Ovary (tissue), 9 donors: ENCODE data around the gene PSMD13. TPM values are rescaled to one million over a fixed set of nuclear protein-coding genes. Genes with fewer than 3 reads are reported as not detected.

Source experiments
- DNase-seq, 5 donors: peaks; one replicate each; pipeline ENCODE4 v3.0.0-alpha.2; 2019 to 2020
- H3K27ac ChIP-seq, 2 donors: fragments of 200-600 bp; one replicate each; pipeline versions ENCODE4 v1.5.1 to v1.8.0; 2019 to 2022
- H3K27me3 ChIP-seq: fragments of 200-600 bp; one replicate; pipeline ENCODE4 v1.8.0; 2022
- H3K36me3 ChIP-seq: fragments of 200-600 bp; sonication (generic); one replicate; pipeline ENCODE4 v1.5.1; 2019
- H3K4me1 ChIP-seq: one replicate; pipeline ENCODE4 v1.8.1; 2013; ENCODE audit warnings: mild to moderate bottlenecking, moderate library complexity; ENCODE audit not compliant: insufficient read depth
- H3K4me3 ChIP-seq: fragments of 200-600 bp; sonication (generic); one replicate; pipeline ENCODE4 v1.5.1; 2017
- H3K9me3 ChIP-seq, 2 donors: fragments of 200-600 bp in 1 of 2; sonication (generic) in 1 of 2; one replicate each; pipeline versions ENCODE4 v1.5.1 to v1.8.1; 2013 to 2019; ENCODE audit warnings: mild to moderate bottlenecking in 1 of 2, moderate library complexity in 1 of 2
- EP300 ChIP-seq: sonication (generic); formaldehyde crosslinking; IDR thresholded peaks from one replicate; pipeline ENCODE4 v1.6.1; 2017; ENCODE audit warnings: antibody characterized with exemption
- POLR2A ChIP-seq: fragments of 450-650 bp; IDR thresholded peaks from one replicate; pipeline ENCODE4 v1.6.1; 2017; ENCODE audit warnings: antibody characterized with exemption, mild to moderate bottlenecking, moderate library complexity
- WGBS, 3 donors: extraction: QIAGEN DNeasy Blood & Tissue Kit in 1 of 3; methylation state at CpG; one replicate each; pipeline versions ENCODE4 v1.1.5 to v1.1.7; 2013 to 2017; 5-methylcytosine and 5-hydroxymethylcytosine counted together
- intact Hi-C, 4 donors: fragments of 100-400 bp; cut with DNase I; formaldehyde crosslinking; loops; one replicate each; pipeline versions ENCODE4 v1.11.0 to v1.15.1; 2022 to 2023
- polyA plus RNA-seq, 2 donors: library from polyadenylated mRNA; stranded (reverse); fragments of 200-250 nt in 1 of 2; fragments of 350-450 nt in 1 of 2; fragmentation: Illumina TruSeq in 1 of 2; extraction: RNeasy Lipid Tissue Mini Kit (QIAGEN cat#74804) in 1 of 2; gene quantifications; one replicate each; pipeline ENCODE4 v1.2.3, GENCODE V29; 2013 to 2014
- total RNA-seq, 7 donors: library from RNA; depleted of rRNA in 2 of 7; stranded (reverse); fragments of >200 nt in 2 of 7; fragmentation: NEBNext Ultra II Directional in 3 of 7; extraction: Animal tissue kit (Norgen Biotek cat#: 25700) in 3 of 7; gene quantifications; one replicate each; pipeline versions ENCODE4 v1.1.0 to v1.2.4, GENCODE V29; 2016 to 2023
- TF ChIP-seq, protein P1 (sequence below), 3 donors: fragments of 450-650 bp in 2 of 3; fragments of 200-600 bp in 1 of 3; IDR thresholded peaks; one replicate each; pipeline versions ENCODE4 v1.5.1 to v1.8.0; 2016 to 2022; ENCODE audit warnings: antibody characterized with exemption in 3 of 3, mild to moderate bottlenecking in 1 of 3
- donor health status: DM: no; HTN: no; CAD: no; lungs with moderate emphysema.
- donor health status: DM: no; HTN: no; CAD: no.
- donor health status: Bipolar disorder and iron deficiency.
- donor health status: DM: yes; HTN: yes; CAD: no.
- donor health status: DM: no; HTN: no; CAD: no.
- donor health status: DM: yes; HTN: yes; CAD: no.

PSMD13 gene
- total and polyA plus RNA-seq, 9 donors = 66.2 to 88.9 (median 75.8) TPM

DNA sequence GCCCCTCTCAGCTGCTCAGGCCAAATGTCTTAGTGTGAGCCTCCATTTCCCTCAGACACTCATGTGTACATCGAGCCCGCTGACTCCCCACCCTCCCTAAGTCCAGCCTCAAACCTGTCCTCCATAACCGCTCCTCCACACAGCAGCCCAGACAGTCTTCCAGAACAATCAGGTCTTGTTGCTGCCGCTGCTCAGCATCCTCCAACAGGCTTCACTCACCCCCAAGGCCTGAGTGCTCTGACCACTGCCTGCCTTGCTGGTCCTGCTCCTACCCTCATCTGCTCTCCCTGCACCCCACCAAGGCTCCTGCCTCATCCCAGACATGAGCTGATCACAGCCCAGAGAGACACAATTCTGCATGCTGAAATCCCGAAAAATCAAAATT lies 17.1 kb downstream of the PSMD13 start:
- intact Hi-C loops = no loop called here
- TF ChIP-seq POLR2A = no peak
- TF ChIP-seq, protein P1, sequence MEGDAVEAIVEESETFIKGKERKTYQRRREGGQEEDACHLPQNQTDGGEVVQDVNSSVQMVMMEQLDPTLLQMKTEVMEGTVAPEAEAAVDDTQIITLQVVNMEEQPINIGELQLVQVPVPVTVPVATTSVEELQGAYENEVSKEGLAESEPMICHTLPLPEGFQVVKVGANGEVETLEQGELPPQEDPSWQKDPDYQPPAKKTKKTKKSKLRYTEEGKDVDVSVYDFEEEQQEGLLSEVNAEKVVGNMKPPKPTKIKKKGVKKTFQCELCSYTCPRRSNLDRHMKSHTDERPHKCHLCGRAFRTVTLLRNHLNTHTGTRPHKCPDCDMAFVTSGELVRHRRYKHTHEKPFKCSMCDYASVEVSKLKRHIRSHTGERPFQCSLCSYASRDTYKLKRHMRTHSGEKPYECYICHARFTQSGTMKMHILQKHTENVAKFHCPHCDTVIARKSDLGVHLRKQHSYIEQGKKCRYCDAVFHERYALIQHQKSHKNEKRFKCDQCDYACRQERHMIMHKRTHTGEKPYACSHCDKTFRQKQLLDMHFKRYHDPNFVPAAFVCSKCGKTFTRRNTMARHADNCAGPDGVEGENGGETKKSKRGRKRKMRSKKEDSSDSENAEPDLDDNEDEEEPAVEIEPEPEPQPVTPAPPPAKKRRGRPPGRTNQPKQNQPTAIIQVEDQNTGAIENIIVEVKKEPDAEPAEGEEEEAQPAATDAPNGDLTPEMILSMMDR (IDR thresholded peaks at IDR 0.05) = no peak
- TF ChIP-seq EP300 = no peak
- WGBS, 3 donors = 73 to 82% (median 78%) methylated on average over 5 of the region's 5 CpGs
- Histone ChIP-seq H3K36me3 (no peaks in the 10 kb centered on the region), H3K27ac (no peak overlapping the region), H3K4me1 (no peaks in the 10 kb centered on the region), H3K27me3 (no peaks in the 10 kb centered on the region), H3K9me3 (no peaks in the 10 kb centered on the region), H3K4me3 (no peak overlapping the region)
- DNase-seq = no peak

DNA sequence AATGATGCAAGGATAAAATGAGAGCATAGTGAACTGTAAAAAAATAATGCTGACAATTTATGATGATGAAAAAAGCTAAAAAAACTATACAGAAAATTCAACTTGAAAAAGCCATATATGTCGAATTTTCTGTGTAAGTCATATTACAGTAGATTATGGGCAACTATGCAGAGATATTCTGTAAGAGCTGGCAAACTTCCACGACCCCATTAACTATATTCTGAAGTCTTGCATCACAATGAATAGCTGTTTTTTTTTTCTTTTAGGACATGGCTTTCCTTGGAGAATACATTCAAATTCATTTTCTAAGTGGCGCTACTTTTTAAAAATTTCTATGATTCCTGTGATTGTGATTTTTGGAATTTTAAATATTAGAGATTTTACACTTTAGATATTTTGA lies 18.4 kb downstream of the PSMD13 start:
- no peaks in the 10 kb centered on the region for H3K27me3 ChIP-seq
- TF ChIP-seq, protein P1 (IDR thresholded peaks at IDR 0.05) = no peak
- no peak overlapping the region for H3K4me3 ChIP-seq
- no peak for DNase-seq
- no peaks in the 10 kb centered on the region for H3K36me3 ChIP-seq
- WGBS, 3 donors = 55 to 66% (median 57%) methylated on average over 3 of the region's 3 CpGs
- H3K9me3 ChIP-seq = no peaks in the 10 kb centered on the region
- H3K4me1 ChIP-seq = no peaks in the 10 kb centered on the region
- intact Hi-C loops = no loop called here
- no peak overlapping the region for H3K27ac ChIP-seq

DNA sequence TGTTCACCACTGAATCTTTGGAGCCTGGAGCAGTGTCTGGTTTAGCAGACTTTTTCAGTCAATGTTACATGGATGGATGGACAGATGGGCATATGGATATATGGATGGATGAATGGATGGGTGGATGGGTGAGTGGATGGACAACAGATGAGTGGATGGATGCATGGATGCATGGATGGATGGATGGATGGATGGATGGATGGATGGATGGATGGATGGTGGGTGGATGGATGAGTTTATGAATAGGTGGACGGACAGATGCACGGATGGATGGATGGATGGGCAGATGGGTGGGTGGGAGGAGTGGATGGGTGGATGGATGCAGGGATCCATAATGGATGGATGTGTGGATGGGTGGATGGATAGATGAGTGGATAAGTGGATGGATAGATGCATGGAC lies 19.0 kb downstream of the PSMD13 start:
- Histone ChIP-seq H3K4me3 (no peak overlapping the region), H3K27ac (no peak overlapping the region), H3K4me1 (no peaks in the 10 kb centered on the region), H3K27me3 (no peaks in the 10 kb centered on the region), H3K36me3 (no peaks in the 10 kb centered on the region), H3K9me3 (no peaks in the 10 kb centered on the region)
- intact Hi-C loops = no loop called here
- WGBS, 3 donors = 85 to 96% (median 95%) methylated on average over 2 of the region's 2 CpGs
- no peak for DNase-seq
- TF ChIP-seq POLR2A = no peak

DNA sequence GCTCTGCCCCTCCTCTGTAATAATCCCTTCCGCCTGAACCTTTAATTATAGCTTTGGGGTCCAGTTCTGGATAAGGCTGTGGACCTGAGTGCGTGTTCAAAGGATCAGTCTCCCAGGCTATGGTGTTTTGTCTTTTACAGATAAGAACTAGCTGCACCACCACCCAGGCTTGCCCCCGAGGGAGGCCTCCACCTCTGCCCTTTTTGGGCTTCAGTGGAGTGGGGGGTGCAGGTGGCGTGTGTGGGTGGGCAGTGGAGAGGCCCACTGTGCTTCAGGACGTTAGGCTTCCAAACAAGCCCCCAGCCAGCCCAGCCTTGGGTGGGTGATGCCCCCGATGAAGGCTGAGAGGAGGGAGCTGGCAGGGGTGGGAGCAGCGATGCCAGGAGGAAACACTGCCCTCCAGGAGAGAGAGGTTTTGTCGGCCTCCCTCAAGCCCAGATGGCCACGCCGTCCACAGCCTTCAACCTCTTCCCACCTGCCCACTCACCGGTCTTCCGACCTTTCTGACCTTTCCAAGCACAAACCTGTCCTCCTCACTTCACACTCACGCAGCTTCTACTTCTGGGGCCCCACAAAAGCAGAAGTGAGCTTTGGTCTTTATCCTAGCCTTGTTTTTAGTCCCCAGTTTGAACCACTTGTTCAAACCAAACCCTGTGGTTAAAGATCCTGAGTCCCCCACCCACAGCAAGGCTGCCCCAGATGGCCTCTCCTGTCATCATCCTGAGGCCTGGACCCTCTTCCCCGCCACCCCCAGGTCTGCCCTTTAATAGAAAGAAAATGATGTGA lies 20.4 kb downstream of the PSMD13 start:
- Histone ChIP-seq H3K4me1 (no peaks in the 10 kb centered on the region), H3K9me3 (no peaks in the 10 kb centered on the region), H3K27ac (no peak overlapping the region), H3K4me3 (no peak overlapping the region), H3K36me3 (no peaks in the 10 kb centered on the region), H3K27me3 (no peaks in the 10 kb centered on the region)
- no peak for DNase-seq
- TF ChIP-seq, protein P1 (IDR thresholded peaks at IDR 0.05) = no peak
- TF ChIP-seq EP300 (no peak), POLR2A (no peak)
- WGBS, 3 donors = 70 to 80% (median 75%) methylated on average over 14 of the region's 14 CpGs
- intact Hi-C loops = no loop called here

DNA sequence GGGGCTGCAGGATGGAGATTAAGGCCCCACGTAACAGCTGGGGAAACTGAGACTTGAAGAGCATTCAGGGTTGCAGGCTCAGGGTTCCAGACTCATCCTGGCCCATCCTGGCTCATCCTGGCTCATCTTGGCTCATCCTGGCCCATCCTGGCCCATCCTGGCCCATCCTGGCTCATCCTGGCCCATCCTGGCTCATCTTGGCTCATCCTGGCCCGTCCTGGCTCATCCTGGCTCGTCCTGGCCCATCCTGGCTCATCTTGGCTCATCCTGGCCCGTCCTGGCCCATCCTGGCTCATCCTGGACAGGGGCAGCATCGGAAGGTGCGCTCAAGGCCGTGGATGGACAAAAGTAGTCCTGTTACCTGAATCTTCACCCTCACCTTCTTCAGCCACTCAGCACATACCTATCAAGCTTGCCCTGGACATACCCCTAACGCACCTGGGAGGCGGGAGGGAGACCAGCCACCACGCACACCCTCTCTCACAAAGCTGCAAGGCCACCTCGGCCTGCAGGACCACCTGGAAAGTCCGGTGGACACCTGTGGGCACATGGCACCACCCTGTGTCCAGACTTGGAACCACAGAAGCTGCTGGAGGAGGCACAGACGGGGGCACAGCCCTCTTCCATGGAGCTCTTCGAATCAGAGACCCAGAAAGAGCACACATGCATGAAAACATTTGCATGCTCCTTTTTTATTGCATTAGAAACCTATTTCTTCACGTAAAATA lies 21.2 kb downstream of the PSMD13 start:
- H3K4me3 ChIP-seq = no peak overlapping the region
- intact Hi-C loops = no loop called here
- TF ChIP-seq POLR2A (no peak), EP300 (no peak)
- TF ChIP-seq, protein P1 (IDR thresholded peaks at IDR 0.05) = no peak
- no peak for DNase-seq
- H3K36me3 ChIP-seq = no peaks in the 10 kb centered on the region
- 71 to 75% (median 73%) methylated on average over 15 of the region's 15 CpGs for WGBS, 3 donors
- no peak overlapping the region for H3K27ac ChIP-seq
- no peaks in the 10 kb centered on the region for H3K9me3 ChIP-seq
- no peaks in the 10 kb centered on the region for H3K4me1 ChIP-seq
- H3K27me3 ChIP-seq = no peaks in the 10 kb centered on the region
